ENCODE results near the gene NWD2.

NWD2 gene

DNA sequence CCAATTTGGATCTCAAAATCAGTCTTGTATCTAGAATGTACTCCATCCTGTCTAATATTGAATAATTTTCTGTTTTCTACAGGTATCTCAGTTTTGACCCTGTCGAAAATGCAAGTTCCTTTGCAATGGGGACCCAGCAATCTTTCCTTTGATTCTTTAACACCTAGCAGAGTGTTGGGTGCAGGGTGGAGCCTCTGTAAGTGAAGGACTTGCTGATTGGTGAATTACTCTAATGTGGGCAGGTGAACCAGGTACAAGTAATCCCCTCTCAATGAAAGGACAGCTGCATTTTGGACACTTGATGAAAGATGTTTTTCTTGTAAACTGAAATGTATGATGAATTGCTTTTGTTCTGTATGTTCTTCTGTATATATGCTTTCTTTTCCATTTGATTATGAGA, 54.9 kb downstream of the NWD2 start:
- no peak for DNase-seq (ENCODE audit: extremely low read depth, low read depth)
- TF ChIP-seq, protein P1, sequence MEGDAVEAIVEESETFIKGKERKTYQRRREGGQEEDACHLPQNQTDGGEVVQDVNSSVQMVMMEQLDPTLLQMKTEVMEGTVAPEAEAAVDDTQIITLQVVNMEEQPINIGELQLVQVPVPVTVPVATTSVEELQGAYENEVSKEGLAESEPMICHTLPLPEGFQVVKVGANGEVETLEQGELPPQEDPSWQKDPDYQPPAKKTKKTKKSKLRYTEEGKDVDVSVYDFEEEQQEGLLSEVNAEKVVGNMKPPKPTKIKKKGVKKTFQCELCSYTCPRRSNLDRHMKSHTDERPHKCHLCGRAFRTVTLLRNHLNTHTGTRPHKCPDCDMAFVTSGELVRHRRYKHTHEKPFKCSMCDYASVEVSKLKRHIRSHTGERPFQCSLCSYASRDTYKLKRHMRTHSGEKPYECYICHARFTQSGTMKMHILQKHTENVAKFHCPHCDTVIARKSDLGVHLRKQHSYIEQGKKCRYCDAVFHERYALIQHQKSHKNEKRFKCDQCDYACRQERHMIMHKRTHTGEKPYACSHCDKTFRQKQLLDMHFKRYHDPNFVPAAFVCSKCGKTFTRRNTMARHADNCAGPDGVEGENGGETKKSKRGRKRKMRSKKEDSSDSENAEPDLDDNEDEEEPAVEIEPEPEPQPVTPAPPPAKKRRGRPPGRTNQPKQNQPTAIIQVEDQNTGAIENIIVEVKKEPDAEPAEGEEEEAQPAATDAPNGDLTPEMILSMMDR (IDR thresholded peaks at IDR 0.05; ENCODE audit: low read depth, low read length): no peak

- TF ChIP-seq, protein P1 (IDR thresholded peaks at IDR 0.05; ENCODE audit: low read depth, low read length): no peak
- DNase-seq (ENCODE audit: extremely low read depth, low read depth): no peak
Measured at GRCh38 chr4:37304612-37305011, 60.1 kb downstream of the NWD2 start.

- TF ChIP-seq, protein P1 (IDR thresholded peaks at IDR 0.05; ENCODE audit: low read depth, low read length): no peak
- DNase-seq (ENCODE audit: extremely low read depth, low read depth): no peak
Measured at GRCh38 chr4:37305984-37306383, 61.4 kb downstream of the NWD2 start.

DNA sequence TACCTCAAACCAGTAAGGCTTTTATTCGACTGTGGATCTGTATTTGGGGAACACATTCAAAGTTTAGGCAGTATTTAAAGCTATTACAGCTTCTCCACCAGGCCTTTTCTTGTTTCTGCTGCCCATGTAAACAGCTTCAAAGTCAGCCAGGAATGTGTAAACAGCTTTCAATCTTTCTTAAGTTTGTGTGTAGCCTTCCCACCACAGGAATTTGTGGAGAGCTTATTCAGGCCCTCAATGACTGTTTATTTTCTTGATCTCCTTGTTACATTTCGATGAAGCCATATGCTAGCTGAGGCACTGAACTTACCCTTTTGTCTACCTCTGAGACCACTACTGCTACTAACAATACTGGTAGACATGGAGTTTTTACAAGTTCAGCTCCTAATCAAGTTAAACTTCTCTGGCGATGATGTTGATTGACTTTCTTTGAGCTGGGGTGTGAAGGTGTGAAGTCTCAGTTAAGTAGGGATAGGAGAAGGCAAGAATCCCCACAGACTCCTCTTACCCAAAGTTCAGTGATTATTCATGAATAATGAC, 72.6 kb downstream of the NWD2 start:
- TF ChIP-seq, protein P1 (IDR thresholded peaks at IDR 0.05; ENCODE audit: low read depth, low read length): no peak
- DNase-seq (ENCODE audit: extremely low read depth, low read depth): no peak

DNA sequence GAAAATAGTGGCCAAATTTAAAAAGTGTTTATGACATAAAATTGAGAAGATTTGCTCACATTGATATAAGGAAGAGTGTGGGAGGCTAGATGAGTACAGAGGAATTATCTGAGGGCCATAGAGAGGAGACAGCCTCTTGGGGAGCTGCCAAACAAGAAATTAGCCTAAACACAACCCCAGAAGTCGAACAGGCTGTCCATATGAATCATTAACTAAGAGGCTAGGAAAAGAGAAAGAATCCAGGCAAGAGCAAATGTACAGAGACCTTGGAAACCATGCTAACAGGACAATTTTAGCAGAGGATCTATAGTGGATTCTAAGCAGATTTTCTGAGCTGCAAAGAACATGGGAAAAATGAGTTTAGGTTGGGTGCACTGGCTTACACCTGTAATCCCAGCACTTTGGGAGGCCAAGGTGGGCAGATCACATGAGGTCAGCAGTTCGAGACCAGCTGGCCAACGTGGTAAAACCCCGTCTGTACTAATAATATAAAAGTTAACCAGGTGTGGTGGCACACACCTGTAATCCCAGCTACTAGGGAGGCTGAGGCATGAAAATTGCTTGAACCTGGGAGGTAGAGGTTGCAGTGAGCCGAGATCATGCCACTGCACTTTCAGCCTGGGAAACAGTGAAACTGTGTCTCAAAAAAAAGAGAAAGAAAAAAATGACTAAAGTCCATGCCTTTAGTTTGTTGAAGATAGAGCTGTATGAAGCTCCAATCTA, 76.1 kb downstream of the NWD2 start:
- DNase-seq (ENCODE audit: extremely low read depth, low read depth): no peak
- TF ChIP-seq, protein P1 (IDR thresholded peaks at IDR 0.05; ENCODE audit: low read depth, low read length): no peak

DNA sequence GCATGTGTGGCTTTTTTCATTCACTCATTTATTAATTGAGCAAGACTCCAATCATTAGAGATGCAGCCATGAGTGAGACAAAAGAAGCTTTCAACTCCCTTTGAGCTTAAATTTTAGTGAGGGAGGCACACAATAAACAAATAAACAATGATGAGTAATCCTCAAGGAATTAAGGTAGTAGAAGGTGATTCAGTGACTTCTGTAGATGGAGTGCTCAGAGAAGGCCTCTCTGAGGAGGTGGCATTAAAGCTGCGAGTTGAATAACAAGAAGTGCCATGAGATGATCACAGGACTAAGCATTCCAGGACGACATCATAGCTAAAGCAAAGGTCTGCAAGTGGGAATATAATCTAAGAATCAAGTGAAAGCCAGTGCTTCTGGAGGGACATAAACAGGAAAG, 77.6 kb downstream of the NWD2 start:
- TF ChIP-seq, protein P1 (IDR thresholded peaks at IDR 0.05; ENCODE audit: low read depth, low read length): no peak
- DNase-seq (ENCODE audit: extremely low read depth, low read depth): no peak

- TF ChIP-seq, protein P1 (IDR thresholded peaks at IDR 0.05; ENCODE audit: low read depth, low read length): no peak
- no peak for DNase-seq (ENCODE audit: extremely low read depth, low read depth)
Measured at GRCh38 chr4:37324546-37324945, 80.0 kb downstream of the NWD2 start.

Measured in AG09319 (cell line).